ENCODE results near the gene ALAD. TPM values are rescaled to one million over a fixed set of nuclear protein-coding genes. Genes with fewer than 3 reads are reported as not detected.
"Not testable (repeated sequence)": the region's sequence is repeated elsewhere in the genome, so short reads cannot be mapped to it uniquely, and the experiment has no call there.

Gene ALAD
- polyA plus RNA-seq, 1 experiment, result 11.8 TPM

DNA sequence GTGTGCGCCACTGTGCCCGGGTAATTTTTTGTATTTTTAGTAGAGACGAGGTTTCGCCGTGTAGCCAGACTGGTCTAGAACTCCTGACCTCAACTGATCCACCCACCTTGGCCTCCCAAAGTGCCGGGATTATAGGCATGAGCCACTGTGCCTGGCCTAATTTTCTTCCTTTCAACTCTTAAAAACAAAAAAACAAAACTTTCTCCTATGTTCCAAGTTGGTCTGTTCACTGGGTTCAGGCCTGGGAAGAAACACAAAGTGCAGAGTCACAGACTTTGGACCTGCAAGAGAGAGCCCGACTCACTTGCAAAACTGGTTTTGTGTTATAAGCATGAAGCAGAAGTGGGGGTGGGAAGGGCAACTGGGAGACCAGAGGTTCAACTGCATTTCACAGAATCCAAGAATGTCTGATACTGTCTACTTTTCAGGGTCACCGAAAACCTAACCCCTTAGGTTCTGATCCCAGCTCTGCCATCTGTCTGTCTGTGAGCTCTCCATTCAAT lies 19.1 kb downstream of the ALAD start:
- Histone ChIP-seq H3K27me3 (ENCODE audit: control insufficient read depth, insufficient read depth, low read length) (no peaks in the 10 kb centered on the region), H3K27ac (ENCODE audit: low read depth, low read length) (no peak overlapping the region), H3K9me3 (ENCODE audit: control insufficient read depth, insufficient read depth, low read length) (no peaks in the 10 kb centered on the region), H3K4me3 (ENCODE audit: low read depth, low read length) (no peak overlapping the region)
- ChIA-PET POLR2A (no interaction called here), CTCF (interaction anchor here (1.1 kb wide), 1 partner anchor 19 kb away, joined by 3 read pairs; the partner anchor contains the start of gene ALAD)
- TF ChIP-seq, protein P1, sequence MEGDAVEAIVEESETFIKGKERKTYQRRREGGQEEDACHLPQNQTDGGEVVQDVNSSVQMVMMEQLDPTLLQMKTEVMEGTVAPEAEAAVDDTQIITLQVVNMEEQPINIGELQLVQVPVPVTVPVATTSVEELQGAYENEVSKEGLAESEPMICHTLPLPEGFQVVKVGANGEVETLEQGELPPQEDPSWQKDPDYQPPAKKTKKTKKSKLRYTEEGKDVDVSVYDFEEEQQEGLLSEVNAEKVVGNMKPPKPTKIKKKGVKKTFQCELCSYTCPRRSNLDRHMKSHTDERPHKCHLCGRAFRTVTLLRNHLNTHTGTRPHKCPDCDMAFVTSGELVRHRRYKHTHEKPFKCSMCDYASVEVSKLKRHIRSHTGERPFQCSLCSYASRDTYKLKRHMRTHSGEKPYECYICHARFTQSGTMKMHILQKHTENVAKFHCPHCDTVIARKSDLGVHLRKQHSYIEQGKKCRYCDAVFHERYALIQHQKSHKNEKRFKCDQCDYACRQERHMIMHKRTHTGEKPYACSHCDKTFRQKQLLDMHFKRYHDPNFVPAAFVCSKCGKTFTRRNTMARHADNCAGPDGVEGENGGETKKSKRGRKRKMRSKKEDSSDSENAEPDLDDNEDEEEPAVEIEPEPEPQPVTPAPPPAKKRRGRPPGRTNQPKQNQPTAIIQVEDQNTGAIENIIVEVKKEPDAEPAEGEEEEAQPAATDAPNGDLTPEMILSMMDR (IDR thresholded peaks at IDR 0.05; ENCODE audit: low read depth, low read length), result no peak
- DNase-seq (ENCODE audit: low read depth, low spot score), result no peak

DNA sequence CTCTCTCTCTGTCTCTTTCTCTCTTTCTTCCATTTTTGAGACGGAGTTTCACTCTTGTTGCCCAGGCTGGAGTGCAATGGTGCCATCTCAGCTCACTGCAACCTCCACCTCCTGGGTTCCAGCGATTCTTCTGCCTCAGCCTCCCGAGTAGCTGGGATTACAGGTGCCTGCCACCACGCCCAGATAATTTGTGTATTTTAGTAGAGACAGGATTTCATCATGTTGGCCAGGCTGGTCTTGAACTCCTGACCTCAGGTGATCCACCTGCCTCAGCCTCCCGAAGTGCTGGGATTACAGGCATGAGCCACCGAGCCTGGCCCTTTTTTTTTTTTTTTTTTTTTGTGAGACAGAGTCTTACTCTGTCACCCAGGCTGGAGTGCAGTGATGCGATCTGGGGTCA lies 19.6 kb downstream of the ALAD start:
- CTCF ChIA-PET; DNase-seq (ENCODE audit: low read depth, low spot score); POLR2A ChIA-PET; H3K4me3 ChIP-seq (ENCODE audit: low read depth, low read length); H3K9me3 ChIP-seq (ENCODE audit: control insufficient read depth, insufficient read depth, low read length); H3K27ac ChIP-seq (ENCODE audit: low read depth, low read length); H3K27me3 ChIP-seq (ENCODE audit: control insufficient read depth, insufficient read depth, low read length): not testable (repeated sequence)

DNA sequence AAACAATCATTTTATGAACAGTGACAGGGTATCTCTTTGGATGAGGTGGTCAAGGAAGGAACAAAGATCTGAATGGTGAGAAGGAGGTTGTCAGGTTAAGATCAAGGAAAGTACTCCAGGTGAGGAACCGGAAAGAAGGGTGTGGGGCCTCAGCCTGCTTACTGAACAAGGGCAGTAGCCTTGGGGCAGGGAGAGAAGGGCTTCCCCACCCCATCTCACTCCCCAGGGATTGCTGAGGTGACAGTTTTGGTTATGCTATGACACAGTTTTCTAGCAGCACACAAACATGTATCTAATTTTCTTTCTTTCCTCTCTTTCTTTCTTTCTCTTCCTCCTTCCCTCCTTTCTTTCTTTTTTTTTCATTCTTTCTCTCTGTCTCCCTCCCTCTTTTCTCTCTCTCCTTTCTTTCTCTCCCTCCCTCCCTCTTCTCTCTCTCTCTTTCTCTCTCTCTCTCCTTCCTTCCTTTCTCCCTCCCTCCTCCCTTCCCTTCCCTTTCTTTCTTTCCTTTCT lies 20.2 kb downstream of the ALAD start:
- Histone ChIP-seq H3K27me3 (ENCODE audit: control insufficient read depth, insufficient read depth, low read length) (no peaks in the 10 kb centered on the region), H3K27ac (ENCODE audit: low read depth, low read length) (no peak overlapping the region), H3K4me3 (ENCODE audit: low read depth, low read length) (no peak overlapping the region), H3K9me3 (ENCODE audit: control insufficient read depth, insufficient read depth, low read length) (no peaks in the 10 kb centered on the region; the same call in 1 of the 2 replicates)
- TF ChIP-seq, protein P1 (IDR thresholded peaks at IDR 0.05; ENCODE audit: low read depth, low read length), result no peak
- no peak for DNase-seq (ENCODE audit: low read depth, low spot score)
- CTCF ChIA-PET, result no interaction called here
- POLR2A ChIA-PET, result no interaction called here

DNA sequence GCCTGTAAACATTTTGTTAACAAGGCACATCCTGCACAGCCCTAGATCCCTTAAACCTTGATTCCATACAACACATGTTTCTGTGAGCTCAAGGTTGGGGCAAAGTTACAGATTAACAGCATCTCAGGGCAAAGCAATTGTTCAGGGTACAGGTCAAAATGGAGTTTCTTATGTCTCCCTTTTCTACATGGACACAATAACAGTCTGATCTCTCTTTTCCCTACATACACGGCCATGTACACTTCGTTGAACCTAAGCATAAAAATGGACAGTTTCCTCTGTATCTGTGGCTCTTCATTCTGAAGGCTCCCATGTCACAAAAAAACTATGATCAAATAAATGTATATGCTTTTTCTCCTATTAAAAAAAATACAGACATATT lies 21.3 kb downstream of the ALAD start:
- POLR2A ChIA-PET; H3K27me3 ChIP-seq (ENCODE audit: control insufficient read depth, insufficient read depth, low read length); CTCF ChIA-PET; H3K4me3 ChIP-seq (ENCODE audit: low read depth, low read length); H3K27ac ChIP-seq (ENCODE audit: low read depth, low read length); DNase-seq (ENCODE audit: low read depth, low spot score); H3K9me3 ChIP-seq (ENCODE audit: control insufficient read depth, insufficient read depth, low read length): not testable (repeated sequence)

- POLR2A ChIA-PET; H3K27ac ChIP-seq (ENCODE audit: low read depth, low read length); CTCF ChIA-PET; DNase-seq (ENCODE audit: low read depth, low spot score); H3K9me3 ChIP-seq (ENCODE audit: control insufficient read depth, insufficient read depth, low read length); H3K4me3 ChIP-seq (ENCODE audit: low read depth, low read length); H3K27me3 ChIP-seq (ENCODE audit: control insufficient read depth, insufficient read depth, low read length): not testable (repeated sequence)
These were observed 21.8 kb downstream of the ALAD start for GRCh38 chr9:113379094-113379828.

GRCh38 chr9:113376634-113377567 lies 24.2 kb downstream of the ALAD start, which contains the start of gene HDHD3:
HDHD3 (minus strand) TSS chr9:113376986; CDS start chr9:113374354, 2,632 bp downstream.
- H3K27ac ChIP-seq (ENCODE audit: low read depth, low read length), result no peak within 1 kb of the TSS
- ChIA-PET CTCF (interaction anchor here (0.7 kb wide), 2 partner anchors 23 to 280 kb away, joined by 4 to 6 read pairs; no protein-coding TSS in a partner anchor), POLR2A (interaction anchor here (1.0 to 1.5 kb wide), 5 partner anchors 24 to 202 kb away, joined by 3 to 7 read pairs (median 3); partner anchors contain the start of genes ALAD, C9orf43, CDC26 and POLE3)
- H3K27me3 ChIP-seq (ENCODE audit: control insufficient read depth, insufficient read depth, low read length), result no peaks in the 10 kb centered on the region
- no peak for DNase-seq (ENCODE audit: low read depth, low spot score)
- TF ChIP-seq, protein P1 (IDR thresholded peaks at IDR 0.05; ENCODE audit: low read depth, low read length), result no peak
- H3K4me3 ChIP-seq (ENCODE audit: low read depth, low read length), result peak within 1 kb of the TSS; percentile 88
- H3K9me3 ChIP-seq (ENCODE audit: control insufficient read depth, insufficient read depth, low read length), result no peaks in the 10 kb centered on the region; the same call in 1 of the 2 replicates
